ENCODE measurements around the gene FNDC11. TPM values are rescaled to one million over a fixed set of nuclear protein-coding genes. Genes with fewer than 3 reads are reported as not detected.

Gene FNDC11
- polyA plus RNA-seq, 2 of the 4 experiments (the other 2 are of a cell fraction) = 0.14 to 0.18 TPM

- Histone ChIP-seq H3K4me2 (peak overlapping the region; percentile 100), H3K4me3 (peak overlapping the region; percentile 71), H3K27ac (peak overlapping the region; percentile 73 to 83), H3K9me3 (no peaks in the 10 kb centered on the region), H3K4me1 (peaks cover 4% of the 10 kb centered on the region; the same call in 1 of the 3 replicates)
- ATAC-seq (peak; percentile 21 to 75; a peak in 5 of 6 replicates), DNase-seq (ENCODE audit: low read depth in 1 of 2, low spot score in 1 of 2) (peak; percentile 50 to 90), FAIRE-seq (no peak)
- POLR2A ChIA-PET = interaction anchor here (0.6 kb wide), 1 partner anchor 32 kb away, joined by 3 read pairs; the partner anchor contains the start of gene PPDPF
- TF ChIP-seq POLR2A (IDR thresholded peaks at IDR 0.05; ENCODE audit: low read length) (no peak), GATA3 (IDR thresholded peaks at IDR 0.05; ENCODE audit: borderline replicate concordance) (no peak), KDM5A (IDR thresholded peaks at IDR 0.05) (no peak), TP53 (CRISPR knock-in tag; IDR thresholded peaks at IDR 0.05) (no peak), TFCP2L1 (CRISPR knock-in tag; IDR thresholded peaks at IDR 0.05) (no peak), BCL3 (IDR thresholded peaks at IDR 0.05) (no peak), KDM1A (IDR thresholded peaks at IDR 0.05; ENCODE audit: low read depth) (no peak), CHD4 (IDR thresholded peaks at IDR 0.05; ENCODE audit: borderline replicate concordance) (no peak), JUNB (IDR thresholded peaks at IDR 0.05) (no peak), ZNF302 (CRISPR knock-in tag; IDR thresholded peaks at IDR 0.05) (no peak), MYC (IDR thresholded peaks at IDR 0.05; ENCODE audit: borderline replicate concordance, low read length) (no peak), ESRRA (IDR thresholded peaks at IDR 0.05; ENCODE audit: borderline replicate concordance, low read length) (no peak), CHD2 (IDR thresholded peaks at IDR 0.05; ENCODE audit: low read length, partially characterized antibody) (no peak), JUN (IDR thresholded peaks at IDR 0.05) (no peak), CBX8 (IDR thresholded peaks at IDR 0.05) (no peak)
- TF ChIP-seq, protein P1, sequence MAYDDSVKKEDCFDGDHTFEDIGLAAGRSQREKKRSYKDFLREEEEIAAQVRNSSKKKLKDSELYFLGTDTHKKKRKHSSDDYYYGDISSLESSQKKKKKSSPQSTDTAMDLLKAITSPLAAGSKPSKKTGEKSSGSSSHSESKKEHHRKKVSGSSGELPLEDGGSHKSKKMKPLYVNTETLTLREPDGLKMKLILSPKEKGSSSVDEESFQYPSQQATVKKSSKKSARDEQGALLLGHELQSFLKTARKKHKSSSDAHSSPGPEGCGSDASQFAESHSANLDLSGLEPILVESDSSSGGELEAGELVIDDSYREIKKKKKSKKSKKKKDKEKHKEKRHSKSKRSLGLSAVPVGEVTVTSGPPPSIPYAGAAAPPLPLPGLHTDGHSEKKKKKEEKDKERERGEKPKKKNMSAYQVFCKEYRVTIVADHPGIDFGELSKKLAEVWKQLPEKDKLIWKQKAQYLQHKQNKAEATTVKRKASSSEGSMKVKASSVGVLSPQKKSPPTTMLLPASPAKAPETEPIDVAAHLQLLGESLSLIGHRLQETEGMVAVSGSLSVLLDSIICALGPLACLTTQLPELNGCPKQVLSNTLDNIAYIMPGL (CRISPR knock-in tag; IDR thresholded peaks at IDR 0.05; ENCODE audit: borderline replicate concordance) = no peak
- TF ChIP-seq, protein P2, sequence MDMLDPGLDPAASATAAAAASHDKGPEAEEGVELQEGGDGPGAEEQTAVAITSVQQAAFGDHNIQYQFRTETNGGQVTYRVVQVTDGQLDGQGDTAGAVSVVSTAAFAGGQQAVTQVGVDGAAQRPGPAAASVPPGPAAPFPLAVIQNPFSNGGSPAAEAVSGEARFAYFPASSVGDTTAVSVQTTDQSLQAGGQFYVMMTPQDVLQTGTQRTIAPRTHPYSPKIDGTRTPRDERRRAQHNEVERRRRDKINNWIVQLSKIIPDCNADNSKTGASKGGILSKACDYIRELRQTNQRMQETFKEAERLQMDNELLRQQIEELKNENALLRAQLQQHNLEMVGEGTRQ (IDR thresholded peaks at IDR 0.05) = no peak
- WGBS (ENCODE audit: missing lambda C conversion rate) = 4% methylated on average over 8 of the region's 37 CpGs
- CTCF ChIA-PET = interaction anchor here (0.7 to 9.1 kb wide), 4 partner anchors 14 to 515 kb away, joined by 3 to 93 read pairs (median 3); partner anchors contain the start of gene PTK6
These were observed 567 bp upstream of the FNDC11 start for GRCh38 chr20:63553251-63553932.

- TF ChIP-seq PBX3 (IDR thresholded peaks at IDR 0.05) = no peak
- TF ChIP-seq NPAS2 (CRISPR knock-in tag; IDR thresholded peaks at IDR 0.05; ENCODE audit: borderline replicate concordance) = no peak
- TF ChIP-seq CHD4 (IDR thresholded peaks at IDR 0.05; ENCODE audit: borderline replicate concordance) = no peak
- no peak for TF ChIP-seq MAZ (IDR thresholded peaks at IDR 0.05; ENCODE audit: borderline replicate concordance, low read depth, low read length)
- TF ChIP-seq HDAC2 (IDR thresholded peaks at IDR 0.05) = no peak
- no peak for TF ChIP-seq HOXB5 (CRISPR knock-in tag; IDR thresholded peaks at IDR 0.05)
- TF ChIP-seq CTCF (IDR thresholded peaks at IDR 0.05) = no peak
- Histone ChIP-seq H3K27ac (peak overlapping the region in 1 of 2 experiments; percentile 83; a peak in 1 of 6 replicates), H3K4me1 (peaks cover 4% of the 10 kb centered on the region; the same call in 1 of the 3 replicates), H3K9me3 (no peaks in the 10 kb centered on the region), H3K4me3 (peak overlapping the region; percentile 71), H3K4me2 (peak overlapping the region; percentile 100)
- ATAC-seq (peak in 1 of 2 experiments; percentile 6; a peak in 3 of 6 replicates), DNase-seq (ENCODE audit: low read depth in 1 of 2, low spot score in 1 of 2) (no peak), FAIRE-seq (no peak)
- ChIA-PET CTCF (interaction anchor here (1.0 to 9.1 kb wide), 3 partner anchors 9 to 27 kb away, joined by 3 to 93 read pairs (median 4); partner anchors contain the start of gene PTK6), POLR2A (no interaction called here)
- 84% methylated on average over 32 of the region's 38 CpGs for WGBS (ENCODE audit: missing lambda C conversion rate)
These were observed 661 bp downstream of the FNDC11 start for GRCh38 chr20:63554361-63555278.
